Spleen (tissue), 7 donors: Measurements from ENCODE around the gene ULK2.
"Not testable (repeated sequence)": the region's sequence is repeated elsewhere in the genome, so short reads cannot be mapped to it uniquely, and the experiment has no call there.

Experiments
- POLR2A ChIP-seq, 3 donors: fragments of 450-650 bp; IDR thresholded peaks; one replicate each; pipeline ENCODE4 v1.5.1; 2017; ENCODE audit warnings: antibody characterized with exemption in 3 of 3, mild to moderate bottlenecking in 1 of 3
- POLR2AphosphoS5 ChIP-seq, 3 donors: sonication (generic); formaldehyde crosslinking; IDR thresholded peaks; one replicate each; pipeline ENCODE4 v1.5.1; 2017; ENCODE audit warnings: antibody characterized with exemption in 3 of 3
- TF ChIP-seq, protein P1 (sequence below), 11 experiments: fragments of 200-600 bp in 7 of 11; fragments of 450-650 bp in 4 of 11; sonication (generic) in 4 of 11; IDR thresholded peaks in 8 of 11; conservative IDR thresholded peaks in 3 of 11; 1 replicate in 7 of 11; 2 replicates in 4 of 11; pipeline versions ENCODE4 v1.4.0 to v1.8.0; 2016 to 2021; ENCODE audit warnings: antibody characterized with exemption in 11 of 11, inconsistent platforms in 4 of 11, mild to moderate bottlenecking in 1 of 11
- donor health status: DM: no; HTN: no; CAD: no; lungs with moderate emphysema.
- donor health status: DM: no; HTN: no; CAD: no.
- donor health status: DM: no; HTN: no; CAD: no.

DNA sequence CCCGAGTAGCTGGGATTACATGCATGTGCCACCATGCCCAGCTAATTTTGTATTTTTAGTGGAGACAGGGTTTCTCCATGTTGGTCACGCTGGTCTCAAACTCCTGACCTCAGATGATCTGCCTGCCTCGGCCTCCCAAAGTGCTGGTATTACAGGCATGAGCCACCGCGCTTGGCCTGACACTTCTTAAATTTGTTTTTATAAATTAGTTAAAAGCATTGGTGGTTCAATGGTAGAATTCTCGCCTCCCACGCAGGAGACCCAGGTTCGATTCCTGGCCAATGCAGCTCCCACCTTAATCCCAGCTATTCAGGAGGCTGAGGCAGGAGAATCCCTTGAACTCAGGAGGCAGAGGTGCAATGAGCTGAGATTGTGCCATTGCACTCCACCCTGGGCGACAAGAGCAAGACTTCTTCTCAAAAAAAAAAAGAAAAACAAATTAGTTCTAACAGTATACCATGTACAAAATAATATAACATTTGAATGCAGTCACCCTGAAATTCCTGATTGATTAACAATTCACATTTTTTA is 7.0 kb downstream of the ULK2 start:
- not testable (repeated sequence) for TF ChIP-seq POLR2A, POLR2AphosphoS5 (IDR thresholded peaks at IDR 0.05)
- TF ChIP-seq, protein P1, sequence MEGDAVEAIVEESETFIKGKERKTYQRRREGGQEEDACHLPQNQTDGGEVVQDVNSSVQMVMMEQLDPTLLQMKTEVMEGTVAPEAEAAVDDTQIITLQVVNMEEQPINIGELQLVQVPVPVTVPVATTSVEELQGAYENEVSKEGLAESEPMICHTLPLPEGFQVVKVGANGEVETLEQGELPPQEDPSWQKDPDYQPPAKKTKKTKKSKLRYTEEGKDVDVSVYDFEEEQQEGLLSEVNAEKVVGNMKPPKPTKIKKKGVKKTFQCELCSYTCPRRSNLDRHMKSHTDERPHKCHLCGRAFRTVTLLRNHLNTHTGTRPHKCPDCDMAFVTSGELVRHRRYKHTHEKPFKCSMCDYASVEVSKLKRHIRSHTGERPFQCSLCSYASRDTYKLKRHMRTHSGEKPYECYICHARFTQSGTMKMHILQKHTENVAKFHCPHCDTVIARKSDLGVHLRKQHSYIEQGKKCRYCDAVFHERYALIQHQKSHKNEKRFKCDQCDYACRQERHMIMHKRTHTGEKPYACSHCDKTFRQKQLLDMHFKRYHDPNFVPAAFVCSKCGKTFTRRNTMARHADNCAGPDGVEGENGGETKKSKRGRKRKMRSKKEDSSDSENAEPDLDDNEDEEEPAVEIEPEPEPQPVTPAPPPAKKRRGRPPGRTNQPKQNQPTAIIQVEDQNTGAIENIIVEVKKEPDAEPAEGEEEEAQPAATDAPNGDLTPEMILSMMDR (IDR thresholded peaks at IDR 0.05 in 8 of 11, conservative IDR thresholded peaks at IDR 0.05 in 3 of 11) = not testable (repeated sequence)
